HAP-1 (cell line): ENCODE results near the gene CALB2.
"Not testable (repeated sequence)": the region's sequence is repeated elsewhere in the genome, so short reads cannot be mapped to it uniquely, and the experiment has no call there.

ENCODE experiments used
- DNase-seq, 2 experiments: peaks; one replicate each; pipeline ENCODE4 v3.0.0-alpha.2; 2016 to 2020; ENCODE audit warnings: low spot score in 2 of 2
- H3K27me3 ChIP-seq: fragments of 250-450 bp; sonication (Bioruptor Pico); 2 replicates; pipeline ENCODE4 v1.5.1; 2020; ENCODE audit warnings: low read depth, mild to moderate bottlenecking, moderate library complexity
- H3K36me3 ChIP-seq: fragments of 250-450 bp; sonication (Bioruptor Pico); replicated peaks from 2 replicates; pipeline ENCODE4 v1.5.1; 2020; ENCODE audit warnings: mild to moderate bottlenecking
- H3K4me1 ChIP-seq: fragments of 250-450 bp; sonication (Bioruptor Pico); 2 replicates; pipeline ENCODE4 v1.5.1; 2020; ENCODE audit warnings: mild to moderate bottlenecking
- H3K4me3 ChIP-seq: fragments of 250-450 bp; sonication (Bioruptor Pico); 2 replicates; pipeline ENCODE4 v1.5.1; 2020; ENCODE audit warnings: mild to moderate bottlenecking, moderate library complexity
- H3K9me3 ChIP-seq: fragments of 250-450 bp; sonication (Bioruptor Pico); 2 replicates; pipeline ENCODE4 v1.5.1; 2020; ENCODE audit warnings: mild to moderate bottlenecking, moderate library complexity
- in situ Hi-C: fragments of 300-500 bp; cut with MboI; formaldehyde crosslinking; loops from 3 replicates; pipeline ENCODE4 v1.14.3; 2020; ENCODE audit warnings: low sequenced_read_pairs, inconsistent platforms, mixed read lengths

The CALB2 gene

DNA sequence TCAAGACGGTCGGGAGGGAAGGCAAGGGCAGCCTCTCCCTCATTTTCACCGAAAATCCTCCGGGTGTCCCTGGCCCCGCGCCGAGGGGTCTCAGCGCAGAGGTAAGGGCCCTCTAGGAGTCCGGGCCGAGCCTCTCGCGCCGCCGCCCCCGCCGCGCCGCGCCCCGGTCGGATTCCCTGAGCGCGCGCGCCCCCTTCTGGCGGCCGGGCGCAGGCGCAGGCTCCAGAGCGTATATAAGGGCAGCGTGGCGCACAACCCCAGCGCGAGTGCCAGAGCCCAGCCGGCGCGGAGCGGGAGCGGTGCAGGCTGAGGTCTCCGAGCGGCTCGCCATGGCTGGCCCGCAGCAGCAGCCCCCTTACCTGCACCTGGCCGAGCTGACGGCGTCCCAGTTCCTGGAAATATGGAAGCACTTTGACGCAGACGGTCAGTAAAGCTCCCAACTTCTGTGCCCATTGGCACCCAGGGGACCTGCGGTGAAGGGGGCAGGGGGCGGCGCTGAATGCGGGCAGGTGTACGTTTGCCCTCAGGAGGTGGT, at the start of gene CALB2:
CALB2 (plus strand) TSS at position 260 of the 535 bp plus-strand sequence; CDS start at position 330, 70 bp downstream.
- peak; percentile 34 to 79 for DNase-seq
- Histone ChIP-seq H3K36me3 (no peaks in the 10 kb centered on the region), H3K4me1 (no peaks in the 10 kb centered on the region), H3K4me3 (no peak within 1 kb of the TSS), H3K27me3 (peaks cover 4% of the 10 kb centered on the region; the same call in 1 of the 2 replicates), H3K9me3 (no peaks in the 10 kb centered on the region)
- in situ Hi-C loops: no loop called here

DNA sequence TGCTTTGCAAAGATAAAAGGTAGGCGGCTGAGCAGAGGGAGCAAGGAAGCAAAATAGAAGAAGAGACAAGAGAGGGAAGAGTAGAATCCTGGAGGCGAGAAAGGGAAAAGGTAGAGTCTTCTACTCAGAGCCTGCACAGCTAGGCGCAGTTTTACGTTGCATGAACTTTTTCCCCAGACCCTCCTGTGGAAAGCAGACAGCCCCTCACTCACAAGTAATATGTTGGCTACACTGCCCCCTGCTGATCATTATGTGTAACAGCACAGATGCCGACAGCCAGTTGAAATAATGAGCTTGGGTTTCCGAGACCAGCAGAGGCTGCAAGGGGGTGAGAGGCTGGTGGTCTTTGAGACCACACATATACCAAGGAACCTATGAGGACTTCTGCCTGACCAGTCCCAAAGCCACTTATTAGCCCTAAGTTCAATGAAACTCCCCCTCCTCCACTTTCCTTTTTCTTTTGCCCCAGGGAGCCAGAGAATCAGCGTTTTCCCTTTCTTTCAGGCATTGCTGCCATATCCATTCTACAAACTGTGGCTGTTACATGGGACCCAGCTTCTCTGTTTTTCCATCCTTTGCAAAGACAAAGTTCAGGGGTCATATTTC, 46.9 kb upstream of the CALB2 start:
- no peaks in the 10 kb centered on the region for H3K36me3 ChIP-seq
- in situ Hi-C loops: no loop called here
- DNase-seq: peak; percentile 6 to 37

DNA sequence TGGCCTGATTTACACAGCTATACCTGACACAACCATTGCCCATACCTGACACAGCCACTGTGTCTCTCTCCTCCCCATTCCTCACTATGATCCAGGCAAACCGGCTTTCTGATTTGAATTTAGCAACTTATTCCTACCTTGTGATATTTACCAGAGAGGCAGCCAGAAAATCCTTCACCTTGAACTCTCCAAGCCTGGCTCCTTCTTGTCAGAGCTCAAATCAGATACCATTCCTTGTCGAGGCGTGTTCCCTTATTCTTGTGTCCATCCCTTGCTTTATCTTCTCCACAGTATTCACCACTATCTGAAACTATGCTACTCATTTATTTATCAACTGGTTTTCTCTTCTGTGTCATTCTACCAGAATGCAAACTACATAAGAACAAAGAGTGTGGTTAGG, 44.9 kb upstream of the CALB2 start:
- H3K36me3 ChIP-seq, DNase-seq, H3K9me3 ChIP-seq, H3K4me1 ChIP-seq, H3K4me3 ChIP-seq, H3K27me3 ChIP-seq, in situ Hi-C loops: not testable (repeated sequence)

More for the DNA sequence above, 46.9 kb upstream of the CALB2 start:
- Histone ChIP-seq H3K4me1 (no peaks in the 10 kb centered on the region), H3K4me3 (no peak overlapping the region), H3K27me3 (no peaks in the 10 kb centered on the region), H3K9me3 (no peaks in the 10 kb centered on the region)

- no peaks in the 10 kb centered on the region for H3K36me3 ChIP-seq
- in situ Hi-C loops: no loop called here
- DNase-seq: no peak
- no peaks in the 10 kb centered on the region for H3K4me1 ChIP-seq
- H3K27me3 ChIP-seq: no peaks in the 10 kb centered on the region
- no peaks in the 10 kb centered on the region for H3K9me3 ChIP-seq
- no peak overlapping the region for H3K4me3 ChIP-seq
These were observed 43.3 kb upstream of the CALB2 start for GRCh38 chr16:71315269-71315668.

DNA sequence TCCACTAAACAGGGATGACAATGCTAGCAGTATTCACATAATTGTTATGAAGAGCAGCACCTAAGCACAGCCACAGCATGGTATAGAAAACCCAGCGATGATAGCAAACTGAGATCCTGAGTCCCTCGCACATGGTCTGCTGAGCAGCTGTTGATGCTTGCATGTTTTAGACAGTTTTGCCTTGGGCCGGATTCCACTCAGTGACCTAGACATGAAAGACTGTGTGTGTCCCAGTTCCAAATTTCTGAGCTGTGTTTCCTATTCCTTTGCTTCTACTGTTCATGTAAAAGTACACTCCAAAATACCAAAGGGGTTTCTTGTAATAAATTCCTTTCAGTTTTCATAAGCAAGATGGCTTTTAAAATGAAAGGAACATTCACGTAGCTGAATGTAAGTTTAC, 38.5 kb upstream of the CALB2 start:
- Histone ChIP-seq H3K4me1 (no peaks in the 10 kb centered on the region), H3K27me3 (no peaks in the 10 kb centered on the region)
- in situ Hi-C loops: no loop called here

DNA sequence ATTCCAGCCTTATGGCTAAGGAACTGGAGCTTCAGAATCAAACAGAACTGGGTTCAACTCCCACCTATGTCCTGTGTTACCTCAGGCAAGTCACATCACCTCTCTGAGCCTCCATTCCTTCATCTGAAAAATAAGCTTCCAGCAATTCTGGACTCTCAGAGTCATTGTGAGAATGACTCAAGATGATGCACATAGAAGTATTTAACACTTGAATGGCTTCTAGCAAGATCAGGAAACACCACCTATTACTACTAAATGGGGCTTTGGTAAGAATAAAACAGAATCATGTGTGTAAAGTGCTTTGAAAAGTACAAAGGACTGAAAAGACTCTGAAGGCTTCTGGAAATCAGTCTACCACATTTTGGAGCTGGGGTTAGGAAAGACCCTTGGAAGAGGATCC, 30.8 kb upstream of the CALB2 start:
- no peaks in the 10 kb centered on the region for H3K4me1 ChIP-seq
- 0 out of 2 replicates have a peak, but pooled peaks cover 3% of the 10 kb centered on the region for H3K27me3 ChIP-seq
- H3K9me3 ChIP-seq: no peaks in the 10 kb centered on the region
- H3K4me3 ChIP-seq: no peak overlapping the region
- no peaks in the 10 kb centered on the region for H3K36me3 ChIP-seq
- no peak for DNase-seq
- in situ Hi-C loops: no loop called here

More for the DNA sequence above, 38.5 kb upstream of the CALB2 start:
- no peaks in the 10 kb centered on the region for H3K36me3 ChIP-seq
- no peaks in the 10 kb centered on the region for H3K9me3 ChIP-seq
- no peak overlapping the region for H3K4me3 ChIP-seq
- no peak for DNase-seq

GRCh38 chr16:71328151-71328550, 30.4 kb upstream of the CALB2 start:
- no peaks in the 10 kb centered on the region for H3K9me3 ChIP-seq

GRCh38 chr16:71337631-71338030, 20.9 kb upstream of the CALB2 start:
- DNase-seq: no peak
- in situ Hi-C loops: no loop called here
- Histone ChIP-seq H3K36me3 (no peaks in the 10 kb centered on the region), H3K27me3 (peaks cover 5% of the 10 kb centered on the region; the same call in 1 of the 2 replicates), H3K9me3 (no peaks in the 10 kb centered on the region), H3K4me1 (no peaks in the 10 kb centered on the region), H3K4me3 (no peak overlapping the region)

More at GRCh38 chr16:71328151-71328550, 30.4 kb upstream of the CALB2 start:
- in situ Hi-C loops: no loop called here
- H3K4me1 ChIP-seq: no peaks in the 10 kb centered on the region
- H3K4me3 ChIP-seq: no peak overlapping the region
- DNase-seq: no peak
- 0 out of 2 replicates have a peak, but pooled peaks cover 3% of the 10 kb centered on the region for H3K27me3 ChIP-seq
- H3K36me3 ChIP-seq: no peaks in the 10 kb centered on the region

DNA sequence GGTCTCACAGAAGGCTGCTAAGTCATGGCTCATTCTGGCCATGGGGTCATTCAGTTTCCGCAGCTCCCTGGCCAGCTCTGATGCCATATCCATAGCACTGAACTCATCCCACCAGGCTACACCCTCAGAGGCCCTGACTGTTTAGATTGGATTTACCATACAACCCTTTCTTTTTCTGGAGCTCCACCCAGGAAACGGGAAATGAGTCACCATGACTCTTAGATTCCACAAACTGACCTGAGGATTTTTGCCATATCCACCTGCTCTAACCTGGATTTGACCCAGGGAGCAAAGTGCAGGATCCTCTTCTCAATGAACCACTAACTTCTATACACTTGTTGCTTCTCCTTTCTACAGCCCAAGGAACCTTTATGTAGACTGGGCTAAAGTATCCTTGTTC, 20.3 kb upstream of the CALB2 start:
- no peaks in the 10 kb centered on the region for H3K9me3 ChIP-seq
- in situ Hi-C loops: no loop called here

DNA sequence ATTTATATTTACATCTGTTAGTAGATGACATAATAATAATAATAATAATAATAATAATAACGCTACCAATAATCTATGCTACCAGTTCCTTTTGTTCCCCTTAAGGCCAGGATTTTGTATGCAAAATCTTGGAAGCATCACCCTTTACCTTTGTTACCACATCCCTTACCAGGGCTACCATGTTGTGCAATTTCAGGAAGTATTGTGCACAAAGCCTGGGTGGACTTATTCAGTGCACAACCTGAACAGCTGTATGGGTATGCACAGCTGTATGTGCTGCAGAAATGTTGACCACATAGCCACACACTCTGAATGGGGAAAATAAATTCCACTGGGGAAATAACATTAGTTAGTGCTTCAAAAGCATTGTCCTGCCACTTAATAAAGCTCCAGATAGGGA, 19.9 kb upstream of the CALB2 start:
- no peak overlapping the region for H3K4me3 ChIP-seq
- in situ Hi-C loops: no loop called here
- no peaks in the 10 kb centered on the region for H3K36me3 ChIP-seq
- H3K27me3 ChIP-seq: peaks cover 5% of the 10 kb centered on the region; the same call in 1 of the 2 replicates
- no peaks in the 10 kb centered on the region for H3K9me3 ChIP-seq
- no peaks in the 10 kb centered on the region for H3K4me1 ChIP-seq
- DNase-seq: no peak

More for the DNA sequence above, 20.3 kb upstream of the CALB2 start:
- Histone ChIP-seq H3K27me3 (peaks cover 5% of the 10 kb centered on the region; the same call in 1 of the 2 replicates), H3K4me3 (no peak overlapping the region), H3K4me1 (no peaks in the 10 kb centered on the region), H3K36me3 (no peaks in the 10 kb centered on the region)
- no peak for DNase-seq

DNA sequence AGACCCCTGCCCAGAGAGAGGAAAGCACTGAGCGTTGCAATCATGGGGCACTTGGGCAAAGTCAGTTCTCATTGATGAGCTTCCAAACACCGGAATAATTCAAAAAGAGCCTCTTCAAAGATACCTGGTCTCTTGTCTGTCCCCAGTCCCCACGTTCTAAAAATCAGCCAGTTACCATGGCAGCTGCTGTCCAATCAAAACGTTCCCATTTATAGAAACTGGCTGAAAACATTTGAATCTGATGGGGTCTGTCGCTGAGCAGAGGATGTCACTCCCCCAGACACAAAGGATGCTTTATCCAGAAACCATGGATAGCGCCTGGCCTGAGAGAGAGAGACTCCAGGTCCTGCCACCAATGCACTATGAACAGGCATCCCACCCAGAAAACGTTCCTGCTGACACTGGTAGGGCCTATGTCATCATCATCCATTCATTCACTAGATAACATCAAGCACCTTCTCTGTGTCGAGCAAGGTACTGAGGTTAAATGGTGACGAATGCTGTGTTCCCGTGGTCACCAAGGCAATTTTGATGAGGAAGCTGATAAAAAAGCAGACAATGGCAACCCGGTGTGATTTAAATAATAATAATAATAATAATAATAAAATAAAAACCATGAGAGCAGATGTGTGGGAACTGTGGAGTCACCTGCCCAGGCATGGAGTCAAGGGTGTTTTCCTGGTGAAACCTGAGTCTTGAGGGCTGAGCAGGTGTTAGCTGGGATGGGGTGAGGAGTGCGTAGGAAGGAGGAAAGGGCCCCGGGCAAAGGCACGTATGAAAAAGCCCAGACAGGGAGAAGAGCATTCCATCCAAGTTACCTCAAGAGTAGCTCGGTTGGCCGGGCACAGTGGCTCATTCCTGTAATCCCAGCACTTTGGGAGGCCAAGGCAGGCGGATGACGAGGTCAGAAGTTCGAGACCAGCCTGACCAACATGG, 19.0 kb upstream of the CALB2 start:
- Histone ChIP-seq H3K4me3 (no peak overlapping the region), H3K27me3 (peaks cover 5% of the 10 kb centered on the region; the same call in 1 of the 2 replicates)

DNA sequence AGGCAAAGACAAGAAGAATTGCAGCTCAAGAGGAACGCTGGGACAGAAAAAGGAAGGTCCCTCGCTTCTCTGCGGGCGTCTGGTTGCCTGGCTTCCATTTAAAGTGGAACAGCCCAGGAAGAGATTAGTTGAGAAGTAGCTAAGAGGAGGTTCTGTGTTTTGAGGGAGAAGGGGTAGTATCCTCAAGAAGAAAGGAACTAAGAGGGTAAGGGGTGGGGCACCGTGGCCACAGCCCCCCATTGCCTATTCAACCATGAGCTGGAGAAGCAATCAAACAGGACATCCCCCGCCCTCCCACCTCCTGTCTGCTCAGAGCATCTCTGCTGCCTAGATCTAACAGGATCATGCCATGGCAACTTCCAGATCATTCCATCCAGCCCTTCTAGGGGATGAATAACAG, 18.1 kb upstream of the CALB2 start:
- Histone ChIP-seq H3K4me3 (no peak overlapping the region), H3K27me3 (peaks cover 5% of the 10 kb centered on the region), H3K9me3 (no peaks in the 10 kb centered on the region), H3K36me3 (no peaks in the 10 kb centered on the region), H3K4me1 (no peaks in the 10 kb centered on the region)
- no peak for DNase-seq
- in situ Hi-C loops: no loop called here

More for the DNA sequence above, 19.0 kb upstream of the CALB2 start:
- no peak for DNase-seq
- no peaks in the 10 kb centered on the region for H3K36me3 ChIP-seq
- H3K9me3 ChIP-seq: no peaks in the 10 kb centered on the region
- H3K4me1 ChIP-seq: no peaks in the 10 kb centered on the region
- in situ Hi-C loops: no loop called here

- Histone ChIP-seq H3K36me3 (no peaks in the 10 kb centered on the region), H3K9me3 (no peaks in the 10 kb centered on the region), H3K4me1 (no peaks in the 10 kb centered on the region), H3K4me3 (no peak overlapping the region), H3K27me3 (peaks cover 5% of the 10 kb centered on the region)
- no peak for DNase-seq
- in situ Hi-C loops: no loop called here
These were observed 16.6 kb upstream of the CALB2 start for GRCh38 chr16:71341881-71342280.

- Histone ChIP-seq H3K36me3 (no peaks in the 10 kb centered on the region), H3K4me3 (no peak overlapping the region), H3K27me3 (peaks cover 5% of the 10 kb centered on the region), H3K9me3 (no peaks in the 10 kb centered on the region), H3K4me1 (no peaks in the 10 kb centered on the region)
- no peak for DNase-seq
- in situ Hi-C loops: no loop called here
These were observed 15.4 kb upstream of the CALB2 start for GRCh38 chr16:71343078-71343477.
